ENCODE measurements around the gene IGF1R.
"Not testable (repeated sequence)": the region's sequence is repeated elsewhere in the genome, so short reads cannot be mapped to it uniquely, and the experiment has no call there.

Gene IGF1R

DNA sequence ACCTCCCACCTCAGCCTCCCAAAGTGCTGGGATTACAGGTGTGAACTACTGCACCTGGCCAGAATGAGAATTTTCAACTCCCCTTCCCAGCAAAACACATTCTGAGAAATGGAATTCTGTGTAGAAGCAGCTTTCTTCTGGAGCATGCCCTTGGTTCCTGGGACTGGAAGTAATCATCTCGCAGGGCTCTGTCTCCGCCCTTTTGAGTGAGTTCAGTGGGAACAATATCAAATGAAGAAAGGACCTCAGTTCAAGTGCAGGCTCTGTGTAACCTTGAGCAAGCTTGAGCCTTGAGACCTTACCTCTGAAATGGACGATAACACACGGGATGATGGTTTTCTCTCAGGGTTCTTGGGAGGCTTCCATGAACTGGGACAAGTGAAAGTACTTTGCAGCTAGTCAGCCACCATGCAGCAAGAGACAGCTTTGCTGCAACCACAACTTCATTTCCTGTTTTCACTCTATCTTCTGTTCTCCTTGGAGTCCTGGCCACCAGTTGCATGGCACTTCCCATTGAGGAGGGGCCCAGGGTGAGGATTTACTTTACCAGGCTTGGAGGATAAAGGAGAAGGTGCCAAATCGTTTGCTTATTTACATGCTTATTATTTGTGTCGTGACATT, 35.7 kb upstream of the IGF1R start:
- DNase-seq (ENCODE audit: low read depth), result no peak
- TF ChIP-seq, protein P1, sequence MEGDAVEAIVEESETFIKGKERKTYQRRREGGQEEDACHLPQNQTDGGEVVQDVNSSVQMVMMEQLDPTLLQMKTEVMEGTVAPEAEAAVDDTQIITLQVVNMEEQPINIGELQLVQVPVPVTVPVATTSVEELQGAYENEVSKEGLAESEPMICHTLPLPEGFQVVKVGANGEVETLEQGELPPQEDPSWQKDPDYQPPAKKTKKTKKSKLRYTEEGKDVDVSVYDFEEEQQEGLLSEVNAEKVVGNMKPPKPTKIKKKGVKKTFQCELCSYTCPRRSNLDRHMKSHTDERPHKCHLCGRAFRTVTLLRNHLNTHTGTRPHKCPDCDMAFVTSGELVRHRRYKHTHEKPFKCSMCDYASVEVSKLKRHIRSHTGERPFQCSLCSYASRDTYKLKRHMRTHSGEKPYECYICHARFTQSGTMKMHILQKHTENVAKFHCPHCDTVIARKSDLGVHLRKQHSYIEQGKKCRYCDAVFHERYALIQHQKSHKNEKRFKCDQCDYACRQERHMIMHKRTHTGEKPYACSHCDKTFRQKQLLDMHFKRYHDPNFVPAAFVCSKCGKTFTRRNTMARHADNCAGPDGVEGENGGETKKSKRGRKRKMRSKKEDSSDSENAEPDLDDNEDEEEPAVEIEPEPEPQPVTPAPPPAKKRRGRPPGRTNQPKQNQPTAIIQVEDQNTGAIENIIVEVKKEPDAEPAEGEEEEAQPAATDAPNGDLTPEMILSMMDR (IDR thresholded peaks at IDR 0.05; ENCODE audit: insufficient read depth, low read depth, low read length, missing control alignments), result no peak
- H3K4me3 ChIP-seq (ENCODE audit: low read depth, low read length), result no peak overlapping the region

DNA sequence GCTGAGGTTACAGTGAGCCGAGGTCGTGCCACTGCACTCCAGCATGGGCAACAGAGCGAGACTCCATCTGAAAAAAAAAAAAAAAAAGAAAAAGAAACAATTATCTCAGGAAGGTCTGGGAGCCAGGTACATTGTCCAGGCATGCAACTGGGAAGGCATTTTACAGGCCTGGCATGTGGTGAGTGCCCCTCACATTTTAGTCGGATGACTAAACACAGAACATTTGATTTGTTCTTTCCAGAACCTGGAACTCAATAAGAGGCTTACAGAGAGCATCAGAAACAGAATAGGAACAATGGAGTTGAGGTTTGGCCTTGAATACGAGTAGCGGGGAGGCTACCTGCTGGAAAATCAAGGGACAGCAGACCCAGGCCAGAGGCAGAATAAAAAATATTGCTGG, 33.7 kb upstream of the IGF1R start:
- TF ChIP-seq, protein P1 (IDR thresholded peaks at IDR 0.05; ENCODE audit: insufficient read depth, low read depth, low read length, missing control alignments), result no peak
- no peak for DNase-seq (ENCODE audit: low read depth)
- H3K4me3 ChIP-seq (ENCODE audit: low read depth, low read length), result no peak overlapping the region

DNA sequence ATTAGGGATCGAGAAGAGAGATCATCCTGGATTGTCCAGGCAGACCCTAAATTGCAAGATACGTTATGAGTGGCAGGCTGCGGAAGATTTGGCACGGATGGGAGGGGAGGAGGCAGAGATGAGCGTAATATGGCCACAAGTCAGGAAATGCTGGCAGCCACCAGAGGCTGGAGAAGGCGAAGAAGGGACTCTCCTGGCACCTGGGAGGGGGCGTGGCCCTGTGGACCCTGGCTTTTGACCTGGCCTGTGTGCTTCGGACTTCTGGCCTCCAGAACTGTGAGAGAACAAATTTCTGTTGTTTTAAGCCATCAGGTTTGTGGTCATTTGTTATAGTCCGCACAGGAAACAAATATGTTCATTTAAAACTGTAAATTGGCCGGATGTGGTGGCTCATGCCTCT, 31.9 kb upstream of the IGF1R start:
- TF ChIP-seq, protein P1 (IDR thresholded peaks at IDR 0.05; ENCODE audit: insufficient read depth, low read depth, low read length, missing control alignments), result no peak
- DNase-seq (ENCODE audit: low read depth), result no peak
- no peak overlapping the region for H3K4me3 ChIP-seq (ENCODE audit: low read depth, low read length)

DNA sequence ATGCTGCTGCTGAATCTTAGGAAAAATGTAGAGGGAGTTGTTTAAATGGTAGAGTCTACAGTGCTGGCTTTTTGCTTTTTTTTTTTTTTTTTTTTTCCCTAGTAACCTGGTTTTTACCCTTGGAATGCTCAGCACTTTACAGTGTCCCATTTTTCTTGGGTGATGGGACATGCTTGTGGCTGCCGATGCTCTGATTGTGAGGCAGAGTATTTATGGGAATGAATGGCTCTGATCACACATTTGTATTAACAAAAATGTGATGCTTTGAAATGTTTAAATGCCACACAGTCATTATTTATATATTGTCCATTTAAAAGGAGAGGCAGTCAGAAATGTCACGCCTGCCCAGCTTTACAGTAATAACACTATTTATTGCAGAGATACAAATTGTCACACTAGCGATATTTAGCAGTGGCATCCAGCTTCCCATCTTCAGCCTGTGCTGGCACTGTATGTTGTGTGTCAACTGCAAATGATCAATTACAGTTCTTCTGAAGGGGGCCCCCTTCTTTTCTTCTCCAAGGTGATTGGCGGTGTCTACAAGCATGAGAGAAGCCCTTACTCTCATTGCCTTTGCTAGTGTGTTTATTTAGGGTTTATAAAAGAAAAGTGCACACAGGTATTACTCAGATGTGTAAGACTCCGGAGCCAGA, 30.9 kb upstream of the IGF1R start:
- TF ChIP-seq, protein P1 (IDR thresholded peaks at IDR 0.05; ENCODE audit: insufficient read depth, low read depth, low read length, missing control alignments), result no peak
- no peak for DNase-seq (ENCODE audit: low read depth)
- no peak overlapping the region for H3K4me3 ChIP-seq (ENCODE audit: low read depth, low read length)

DNA sequence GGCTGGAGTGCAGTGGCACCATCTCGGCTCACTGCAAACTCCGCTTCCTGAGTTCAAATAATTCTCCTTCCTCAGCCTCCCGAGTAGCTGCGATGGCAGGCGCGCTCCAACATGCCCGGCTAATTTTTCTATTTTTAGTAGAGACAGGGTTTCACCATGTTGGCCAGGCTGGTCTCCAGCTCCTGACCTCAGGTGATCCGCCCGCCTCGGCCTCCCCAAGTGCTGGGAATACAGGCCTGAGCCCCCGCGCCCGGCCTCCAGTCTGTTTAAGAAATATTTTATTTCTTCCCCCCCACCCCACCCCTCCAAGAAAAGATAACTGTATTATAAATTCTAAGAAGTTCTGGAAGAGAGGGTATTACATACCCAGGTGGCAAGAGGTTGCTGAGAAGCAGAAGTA, 29.8 kb upstream of the IGF1R start:
- H3K4me3 ChIP-seq (ENCODE audit: low read depth, low read length), result not testable (repeated sequence)

DNA sequence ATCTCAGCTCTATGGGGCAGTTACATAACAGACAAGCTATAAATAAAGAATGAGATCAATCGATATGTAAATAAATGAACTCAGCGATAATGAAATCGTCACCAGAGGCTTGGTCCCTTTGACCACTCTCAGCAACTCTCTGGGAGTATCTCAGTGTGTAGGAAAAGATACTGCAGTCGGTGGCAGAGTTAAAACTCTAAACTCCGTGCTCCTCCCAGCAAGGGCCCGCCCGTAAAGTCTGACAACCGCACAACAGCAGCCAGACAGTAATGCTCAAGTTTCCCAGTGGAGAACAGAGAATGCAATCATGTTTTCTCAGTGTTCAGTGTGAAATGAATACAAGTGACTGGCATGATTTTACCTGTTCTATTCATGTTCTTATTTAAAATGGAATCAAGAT, 28.3 kb upstream of the IGF1R start:
- DNase-seq (ENCODE audit: low read depth), result no peak
- TF ChIP-seq, protein P1 (IDR thresholded peaks at IDR 0.05; ENCODE audit: insufficient read depth, low read depth, low read length, missing control alignments), result no peak

More for the DNA sequence above, 29.8 kb upstream of the IGF1R start:
- not testable (repeated sequence) for DNase-seq (ENCODE audit: low read depth)

DNA sequence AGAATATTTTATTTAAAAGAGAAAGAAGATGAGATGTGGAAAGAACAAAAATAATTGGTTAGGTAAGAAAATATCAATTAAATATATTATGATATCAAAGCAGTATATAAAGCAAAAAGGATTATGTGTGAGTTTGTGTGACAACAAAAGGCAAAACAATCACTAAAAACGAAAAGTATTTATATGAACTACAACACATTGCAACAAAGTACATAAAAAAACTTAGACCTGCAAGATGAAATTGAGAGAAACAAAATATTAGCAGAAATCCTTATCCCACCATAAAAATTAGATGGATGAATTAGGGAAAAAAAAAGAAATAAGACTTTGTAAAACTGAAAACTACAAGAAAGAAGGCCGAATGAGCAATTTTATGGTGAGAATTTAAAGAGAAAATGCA, 27.3 kb upstream of the IGF1R start:
- no peak overlapping the region for H3K4me3 ChIP-seq (ENCODE audit: low read depth, low read length)
- no peak for DNase-seq (ENCODE audit: low read depth)
- TF ChIP-seq, protein P1 (IDR thresholded peaks at IDR 0.05; ENCODE audit: insufficient read depth, low read depth, low read length, missing control alignments), result no peak

More for the DNA sequence above, 28.3 kb upstream of the IGF1R start:
- no peak overlapping the region for H3K4me3 ChIP-seq (ENCODE audit: low read depth, low read length)

All from GM12865 (cell line).